NOMO-1 treated with dmso at 0.1 percent for 144 hours (cell line): ENCODE measurements around the gene UMAD1.

Experiments
- DNase-seq: peaks from one replicate; lab custom pipeline; 2025; ENCODE audit not compliant: unreplicated experiment; lab: John Stamatoyannopoulos, UW

The UMAD1 gene

DNA sequence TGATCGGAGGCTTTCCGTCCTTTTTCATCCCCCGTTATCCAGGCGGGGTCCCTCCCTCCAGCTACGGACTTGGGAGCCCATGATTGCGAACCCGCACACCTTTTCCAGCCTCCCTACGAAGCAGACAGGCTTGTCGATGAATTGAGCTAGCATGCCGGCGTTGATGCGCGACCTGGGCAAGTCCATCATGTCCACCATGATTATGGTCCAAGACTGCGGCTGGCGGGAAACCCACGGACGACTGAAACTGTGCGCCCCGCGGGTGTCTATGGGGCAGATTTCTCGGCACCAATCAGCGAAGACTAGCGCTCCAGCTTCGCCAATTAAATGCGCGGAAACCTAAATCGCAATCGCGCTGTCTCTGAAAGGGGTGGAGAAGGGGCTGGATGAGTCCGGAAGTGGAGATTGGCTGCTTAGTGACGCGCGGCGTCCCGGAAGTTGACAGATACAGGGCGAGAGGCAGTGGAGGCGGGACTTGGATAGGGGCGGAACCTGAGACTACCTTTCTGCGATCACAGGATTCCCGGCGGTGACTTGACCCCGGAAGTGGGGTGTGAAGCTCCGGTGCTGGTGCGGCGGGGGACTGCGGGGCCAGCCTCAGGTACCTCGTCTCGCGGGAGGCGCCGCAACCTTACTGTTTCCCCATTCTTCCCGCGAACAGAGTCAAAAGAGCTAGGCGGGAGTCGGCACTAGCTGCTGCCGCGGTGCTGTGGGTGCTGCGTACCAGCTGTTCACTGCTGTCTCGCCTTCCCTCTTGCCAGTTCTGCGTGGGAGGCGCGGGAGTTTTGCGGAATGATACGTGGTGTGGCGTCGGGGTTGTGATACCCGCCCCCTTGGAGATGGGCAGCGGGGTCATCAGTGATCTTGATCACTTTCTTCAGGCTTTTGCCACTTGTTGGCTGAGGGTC lies at the start of gene UMAD1:
Gene UMAD1, plus strand, starts transcription at position 532 of the 908 bp plus-strand sequence. CDS start 32,620 bp downstream, outside the sequence.
- peak; percentile 98 for DNase-seq

DNA sequence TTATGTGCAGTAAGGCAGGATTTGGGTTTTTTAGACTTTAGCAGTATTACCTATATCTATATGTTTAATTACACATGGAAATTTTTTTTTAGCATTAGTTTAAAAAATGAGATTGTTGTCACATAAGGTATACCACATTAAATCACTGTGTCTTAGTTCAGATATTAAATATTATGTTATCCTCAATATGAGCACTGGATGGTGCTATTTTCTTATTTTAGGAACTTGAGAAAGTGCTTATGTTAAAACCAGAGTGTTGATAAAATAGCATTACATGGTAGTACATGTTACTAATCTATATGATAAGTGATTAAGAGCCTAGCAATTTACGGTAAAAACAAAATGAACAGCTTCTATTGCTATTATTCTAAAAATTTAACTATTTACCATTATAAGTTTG lies 45.1 kb upstream of the UMAD1 start:
- DNase-seq = no peak

DNA sequence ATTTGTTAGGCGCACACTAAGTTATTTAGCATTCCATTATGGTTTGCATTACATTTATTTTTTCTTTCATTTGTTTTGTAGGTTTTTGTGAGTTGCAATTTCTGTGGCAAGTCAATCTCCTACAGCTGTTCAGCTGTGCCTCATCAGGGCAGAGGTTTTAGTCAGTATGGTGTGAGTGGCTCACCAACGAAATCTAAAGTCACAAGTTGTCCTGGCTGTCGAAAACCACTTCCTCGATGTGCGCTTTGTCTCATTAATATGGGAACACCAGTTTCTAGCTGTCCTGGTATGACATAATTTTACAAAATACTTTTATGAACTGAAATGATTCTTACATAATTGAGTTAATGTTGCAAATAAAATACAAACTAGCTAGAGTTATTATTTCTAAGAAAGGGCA lies 44.4 kb upstream of the UMAD1 start:
- DNase-seq = no peak

DNA sequence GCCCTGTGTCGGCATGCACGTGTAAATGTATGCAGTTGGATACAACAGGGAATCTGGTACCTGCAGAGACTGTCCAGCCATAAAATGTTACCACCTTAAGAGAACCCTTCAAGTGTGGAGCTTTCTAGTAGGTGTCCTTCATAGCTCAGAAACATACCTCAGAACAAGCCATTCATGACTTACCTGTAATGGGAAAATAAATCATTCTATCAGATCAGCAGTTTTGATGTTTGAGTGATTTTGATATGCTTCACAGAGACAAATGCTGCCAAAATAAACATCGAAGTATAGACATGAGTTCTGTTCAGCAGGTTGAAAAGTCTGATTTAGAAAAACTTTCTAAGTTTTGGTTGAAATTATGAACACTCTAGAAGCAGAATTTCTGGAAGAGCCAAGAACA lies 33.5 kb upstream of the UMAD1 start:
- DNase-seq = no peak

DNA sequence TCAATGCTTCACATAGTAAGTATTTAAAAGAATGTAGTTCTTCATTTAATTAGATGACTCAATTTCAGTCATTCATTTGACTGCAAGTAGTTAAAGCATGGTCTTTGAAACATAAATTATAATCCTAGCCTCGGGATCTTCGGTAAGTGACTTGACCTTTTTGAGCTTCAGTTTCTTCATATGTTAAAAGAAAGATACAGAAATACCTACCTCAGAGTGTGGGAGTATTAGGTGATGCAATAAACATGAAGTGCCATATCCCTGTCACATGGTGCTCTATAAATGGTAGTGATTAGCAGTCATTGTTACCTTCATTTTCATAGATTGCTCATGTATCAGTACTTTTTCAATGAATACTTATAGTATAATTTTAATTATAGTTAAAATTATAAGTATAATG lies 31.2 kb upstream of the UMAD1 start:
- no peak for DNase-seq

DNA sequence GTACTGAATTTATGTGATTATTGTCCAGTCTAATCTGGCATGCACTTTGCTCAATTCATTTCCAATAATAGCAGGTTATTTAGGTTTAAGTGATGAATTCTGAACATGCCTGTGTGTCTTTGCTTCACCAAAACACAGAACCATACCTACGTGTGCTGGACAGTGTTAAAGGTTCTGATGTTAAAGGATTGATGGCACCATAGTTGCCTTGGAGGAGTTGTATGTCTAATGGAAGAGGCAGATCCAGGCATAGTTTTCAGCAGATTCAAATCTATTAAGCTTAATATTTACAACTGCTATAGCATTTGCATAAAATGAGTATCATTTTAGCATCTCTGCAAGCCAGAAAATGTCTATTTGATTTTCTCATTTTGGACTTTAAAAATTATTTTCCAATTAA lies 28.0 kb upstream of the UMAD1 start:
- no peak for DNase-seq

DNA sequence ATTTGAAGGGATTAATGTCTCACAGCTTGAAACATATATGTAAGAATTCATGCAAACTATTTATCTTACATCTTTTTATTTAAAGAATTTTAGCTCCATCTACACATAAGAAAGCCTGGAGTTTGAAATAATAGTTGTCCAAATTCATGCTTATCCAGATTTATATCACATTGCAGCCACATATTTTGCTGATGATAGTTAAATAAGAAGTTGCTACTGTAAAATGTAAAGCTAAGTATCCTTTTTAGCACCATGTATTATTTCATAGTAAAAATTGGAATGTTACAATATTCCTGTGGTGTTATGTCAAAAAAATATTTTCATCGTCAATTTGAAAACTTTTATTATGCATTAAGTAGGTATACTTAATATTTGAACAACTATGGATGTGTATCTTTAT lies 27.3 kb upstream of the UMAD1 start:
- no peak for DNase-seq

DNA sequence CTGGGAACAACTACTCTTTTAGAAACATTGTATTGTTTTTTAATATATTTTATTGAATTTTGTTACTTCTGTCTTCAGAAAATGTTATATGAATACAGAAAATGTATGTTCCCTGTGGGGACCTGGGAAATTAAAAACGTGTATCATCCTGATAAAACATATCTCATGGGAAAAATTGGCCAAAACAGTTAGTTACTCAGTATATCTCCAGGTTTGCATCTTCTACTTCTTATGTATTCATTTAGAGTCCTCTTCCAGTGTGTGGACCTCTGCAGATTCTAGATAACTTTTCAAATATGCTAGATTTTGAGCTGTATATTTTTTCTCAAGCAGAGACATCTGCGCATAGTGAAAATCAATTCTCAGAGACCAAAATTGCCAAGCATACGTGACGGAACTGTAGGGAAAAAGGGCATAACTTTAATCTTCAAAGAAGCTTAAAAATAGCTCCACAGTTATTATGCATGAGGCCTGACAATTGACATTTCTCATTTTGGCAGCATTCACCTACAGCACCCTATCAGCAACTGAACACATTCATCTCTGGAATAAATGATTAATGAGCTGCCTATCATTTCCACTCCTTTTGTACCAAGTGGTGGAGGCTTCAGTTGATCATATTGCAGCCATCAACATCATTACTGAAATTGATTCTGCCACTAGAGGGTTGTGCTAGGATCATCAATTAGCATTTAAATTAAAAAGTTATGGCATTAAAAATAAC lies 26.4 kb upstream of the UMAD1 start:
- no peak for DNase-seq

DNA sequence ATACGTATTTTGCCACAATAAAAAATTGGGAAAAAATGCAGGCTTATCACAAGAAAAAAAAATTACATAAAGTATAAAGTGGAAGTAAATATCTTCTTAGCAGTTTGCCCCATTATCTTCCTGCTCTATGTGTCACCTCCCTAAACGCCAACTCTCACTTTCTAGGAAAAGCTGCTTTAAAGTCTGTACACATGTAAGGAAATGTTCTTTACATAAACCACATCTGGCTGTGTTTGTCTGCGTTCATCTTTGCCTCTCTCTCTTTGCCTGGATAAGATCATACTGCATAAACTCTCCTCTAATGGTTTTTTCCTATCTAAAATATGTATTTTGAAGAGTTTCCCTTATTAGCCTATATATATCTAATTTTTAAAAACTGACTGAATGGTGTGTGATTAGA lies 23.0 kb upstream of the UMAD1 start:
- DNase-seq = no peak

DNA sequence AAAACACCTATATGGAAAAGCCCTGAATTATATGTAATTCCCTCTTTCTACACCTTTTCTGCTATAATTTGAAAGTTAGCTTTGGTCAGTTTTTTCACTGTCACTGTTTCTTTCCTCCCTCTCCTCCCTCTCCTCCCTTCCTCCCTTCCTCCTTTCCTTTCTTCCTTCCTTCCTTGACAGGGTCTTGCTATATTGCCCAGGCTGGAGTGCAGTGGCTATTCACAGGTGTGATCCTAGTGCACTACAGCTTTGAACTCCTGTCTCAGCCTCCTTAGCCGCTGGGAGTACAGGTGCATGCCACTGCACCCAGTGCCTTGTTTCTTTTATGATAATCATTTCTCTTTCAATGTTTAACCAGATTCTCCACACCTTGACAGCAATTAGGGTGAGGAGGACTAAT lies 22.1 kb upstream of the UMAD1 start:
- DNase-seq = no peak

DNA sequence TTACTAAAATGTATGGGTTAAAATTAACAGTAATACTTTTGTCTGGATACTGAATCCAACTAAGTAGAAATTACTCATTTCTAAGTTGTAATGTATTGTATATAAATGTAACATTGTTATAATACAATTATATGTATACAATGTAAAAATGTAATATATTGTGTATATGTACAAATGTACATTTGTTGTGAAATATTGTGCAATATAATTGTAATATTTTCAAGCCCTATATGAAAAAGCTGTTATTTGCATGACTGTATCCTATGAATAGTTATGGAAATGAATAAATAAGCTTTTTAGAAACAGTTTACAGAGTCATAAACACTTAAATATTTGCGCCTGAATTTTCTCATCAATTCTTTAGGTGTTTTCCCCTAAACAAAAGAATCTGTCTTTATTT lies 20.3 kb upstream of the UMAD1 start:
- no peak for DNase-seq

DNA sequence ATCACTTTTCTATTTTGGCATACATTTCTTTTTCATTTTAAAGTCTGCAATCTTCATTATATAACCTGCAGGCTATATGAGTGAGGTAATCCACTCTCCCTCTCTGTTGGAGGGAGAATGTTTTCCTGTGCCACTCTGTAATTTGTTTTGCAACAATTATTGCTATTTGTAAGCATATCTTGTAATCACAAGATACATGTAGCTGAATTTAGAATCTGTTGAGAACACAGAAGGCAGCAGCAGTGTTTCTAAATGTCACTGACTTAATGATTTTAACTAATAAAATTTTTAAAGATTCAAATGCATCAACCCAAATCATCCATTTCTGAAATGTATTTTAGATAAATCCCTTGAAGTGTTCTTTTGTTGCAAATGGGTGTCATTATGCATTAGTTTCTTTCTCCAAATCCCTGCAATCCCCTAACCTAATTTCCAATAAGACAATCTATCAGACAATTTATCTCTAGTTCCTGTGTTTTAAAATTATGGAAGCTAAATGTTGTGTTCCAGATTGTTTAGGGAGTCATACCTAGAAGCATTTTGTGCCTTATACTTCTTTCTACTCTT lies 19.8 kb upstream of the UMAD1 start:
- no peak for DNase-seq

DNA sequence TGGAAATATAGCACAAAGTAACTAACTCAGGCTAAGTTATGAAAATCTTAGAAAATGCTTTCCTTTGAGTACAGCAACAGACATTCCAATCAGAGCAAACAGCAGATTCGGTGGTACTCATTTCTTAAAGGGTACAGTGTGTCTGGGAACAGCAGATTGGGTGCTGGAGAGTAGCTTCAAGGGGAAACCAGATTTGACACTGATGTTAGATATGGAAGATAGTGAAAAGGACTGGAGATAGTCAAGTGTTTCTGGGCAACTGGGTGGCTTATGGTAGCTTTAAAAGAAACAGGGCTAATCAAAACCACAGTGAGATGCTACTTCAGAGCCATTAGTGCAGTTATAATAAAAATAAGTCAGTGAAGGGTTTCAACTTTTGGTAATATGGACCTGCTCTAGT lies 12.1 kb upstream of the UMAD1 start:
- no peak for DNase-seq

DNA sequence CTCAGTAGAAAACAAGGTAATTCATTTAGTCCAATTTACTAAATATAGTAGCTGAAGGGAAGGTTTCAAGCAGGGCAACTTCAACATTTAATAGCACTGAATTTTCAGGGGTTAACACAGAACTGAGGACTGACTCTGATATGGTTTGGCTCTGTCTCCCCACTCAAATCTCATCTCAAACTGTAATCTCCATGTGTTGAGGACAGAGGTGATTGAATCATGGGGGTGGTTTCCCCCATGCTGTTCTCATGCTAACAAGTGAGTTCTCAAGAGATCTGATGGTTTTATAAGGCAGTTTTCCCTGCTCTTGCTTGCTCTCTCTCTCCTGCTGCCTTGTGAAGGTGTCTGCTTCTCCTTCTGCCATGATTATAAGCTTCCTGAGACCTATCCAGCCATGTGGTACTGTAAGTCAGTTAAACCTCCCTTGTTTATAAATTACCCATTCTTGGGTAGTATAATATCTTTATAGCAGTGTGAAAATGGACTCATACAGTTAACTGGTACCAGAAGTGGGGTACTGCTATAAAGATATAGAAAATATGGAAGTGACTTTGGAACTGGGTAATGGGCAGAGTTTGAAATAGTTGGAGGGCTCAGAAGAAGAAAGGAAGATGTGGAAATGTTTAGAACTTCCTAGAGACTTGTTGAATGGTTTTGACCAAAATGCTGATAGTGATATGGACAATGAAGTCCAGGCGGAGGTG lies 9.8 kb upstream of the UMAD1 start:
- DNase-seq = no peak

DNA sequence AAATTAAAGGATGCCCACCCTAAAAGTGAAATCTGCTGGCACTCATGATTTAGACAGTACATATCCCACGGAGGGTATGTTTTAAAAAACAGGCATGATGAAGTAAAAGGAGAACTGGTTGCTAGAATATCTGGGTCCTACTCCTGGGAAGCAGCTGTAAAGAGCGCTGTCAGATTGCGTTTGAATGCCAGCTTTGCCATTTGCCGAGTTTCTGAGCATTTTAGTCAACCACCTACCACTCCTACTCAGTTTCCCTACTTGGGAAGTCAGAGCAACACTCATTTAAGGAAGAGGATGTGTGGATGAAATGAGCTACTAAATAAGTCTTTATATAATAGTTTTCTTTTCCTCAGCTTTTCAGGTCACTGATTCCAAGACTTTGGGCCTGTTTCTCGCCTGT lies 1.1 kb upstream of the UMAD1 start:
- DNase-seq = no peak

DNA sequence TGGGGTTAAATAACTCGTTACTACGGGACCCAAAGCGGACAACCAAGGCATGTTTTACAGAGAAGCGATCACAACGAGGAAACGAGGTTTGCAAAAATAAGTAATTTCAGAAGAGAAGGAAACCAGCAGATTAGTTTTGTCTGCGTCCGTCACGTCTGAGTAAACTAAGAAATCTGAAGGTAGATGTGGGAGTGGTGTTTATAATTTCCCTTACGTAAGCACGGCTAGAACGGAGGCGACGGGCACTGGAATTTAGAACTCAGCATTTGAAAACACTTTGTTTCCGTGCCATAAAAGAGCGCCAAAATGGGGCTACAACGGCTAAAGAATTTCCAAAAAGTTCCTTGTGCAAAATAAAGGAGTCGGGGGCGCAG lies 718 bp upstream of the UMAD1 start:
- DNase-seq = no peak

DNA sequence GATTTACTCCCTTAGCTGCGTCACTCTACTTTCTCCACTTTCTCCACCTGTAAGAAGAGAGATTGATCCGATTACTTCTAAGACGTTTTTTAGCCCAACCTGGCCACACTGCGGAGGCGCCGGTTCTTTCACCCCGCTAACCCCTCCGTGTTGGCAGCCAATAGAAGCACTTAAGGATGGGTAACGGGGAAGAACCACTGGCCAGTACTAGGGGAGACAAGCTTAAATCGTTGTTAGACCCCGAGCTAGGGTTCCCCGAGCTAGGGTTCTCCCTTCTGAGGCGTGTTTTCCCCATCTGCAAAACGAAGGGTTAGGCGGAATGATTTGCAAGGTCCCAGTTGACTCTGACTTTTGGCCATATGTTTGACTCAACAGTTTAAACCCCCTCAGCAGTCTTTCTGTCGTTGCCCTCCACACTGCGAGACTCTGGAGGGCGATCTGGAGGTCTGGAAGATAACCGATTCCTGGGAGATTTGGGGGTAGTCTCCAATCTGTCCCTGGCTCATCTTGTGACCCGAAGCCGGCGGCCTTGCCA lies 644 bp downstream of the UMAD1 start:
- DNase-seq = no peak

DNA sequence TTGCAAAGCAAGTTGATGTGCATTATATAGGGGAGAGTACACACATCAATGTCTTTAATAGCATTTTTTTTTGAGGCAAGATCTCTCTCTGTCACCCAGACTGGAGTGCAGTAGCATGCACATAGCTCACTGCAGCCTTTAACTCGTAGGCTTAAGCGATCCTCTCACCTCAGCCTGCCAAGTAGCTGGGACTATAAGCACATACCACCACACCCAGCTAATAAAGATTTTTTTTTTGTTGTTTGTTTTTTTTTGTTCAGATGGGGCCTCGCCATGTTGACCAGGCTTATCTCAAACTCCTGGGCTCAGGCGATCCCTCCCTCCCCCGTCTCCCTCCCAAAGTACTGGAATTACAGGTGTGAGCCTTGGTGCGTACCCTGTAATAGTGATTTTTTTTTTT lies 1.5 kb downstream of the UMAD1 start:
- no peak for DNase-seq

DNA sequence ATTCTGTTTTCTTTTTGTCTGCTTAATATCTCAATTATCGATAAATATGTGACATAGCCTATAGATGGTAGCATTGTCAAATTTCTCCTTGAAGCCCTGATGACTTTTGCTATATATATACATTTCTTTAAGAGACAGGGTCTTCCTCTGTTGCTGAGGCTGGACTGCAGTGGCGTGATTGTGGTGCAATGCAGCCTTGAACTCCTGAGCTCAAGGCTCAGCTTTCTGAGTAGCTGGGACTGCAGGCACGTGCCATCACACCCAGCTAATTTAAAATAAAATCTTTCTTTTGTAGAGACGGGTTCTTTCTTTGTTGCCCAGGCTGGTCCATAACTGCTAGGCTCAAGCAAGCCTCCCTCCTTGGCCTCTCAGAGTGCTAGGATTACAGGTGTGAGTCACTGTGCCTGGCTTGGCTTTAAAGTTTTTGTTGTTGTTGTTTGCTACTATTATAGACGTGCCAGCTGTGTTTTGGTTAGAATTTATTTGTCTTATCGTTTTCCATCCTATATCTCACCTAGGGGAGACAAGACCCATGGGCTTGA lies 7.0 kb downstream of the UMAD1 start:
- no peak for DNase-seq

DNA sequence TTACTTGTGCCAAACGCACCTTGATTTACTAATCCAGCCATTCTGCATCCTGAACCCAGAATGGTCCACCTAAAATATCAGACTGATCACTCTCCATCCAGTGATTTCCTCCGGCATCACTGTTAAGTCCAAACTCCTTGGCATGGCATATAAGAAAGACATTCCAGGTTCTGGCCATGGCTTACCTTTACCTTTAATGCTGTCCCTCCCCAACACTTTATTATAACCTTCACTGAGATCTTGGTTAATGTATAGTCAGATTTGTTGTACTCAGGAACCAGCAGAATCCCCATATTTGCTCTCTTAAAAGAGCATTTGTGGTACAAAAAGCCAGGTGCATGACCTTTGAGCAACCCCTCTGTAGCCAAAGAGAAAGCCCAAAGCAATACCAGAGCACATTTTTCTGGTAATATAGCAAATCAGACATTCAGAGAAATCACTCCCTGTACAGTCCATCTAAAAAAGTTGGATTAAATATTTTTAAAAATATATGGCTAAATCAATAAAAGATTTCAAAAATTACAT lies 10.2 kb downstream of the UMAD1 start:
- no peak for DNase-seq

DNA sequence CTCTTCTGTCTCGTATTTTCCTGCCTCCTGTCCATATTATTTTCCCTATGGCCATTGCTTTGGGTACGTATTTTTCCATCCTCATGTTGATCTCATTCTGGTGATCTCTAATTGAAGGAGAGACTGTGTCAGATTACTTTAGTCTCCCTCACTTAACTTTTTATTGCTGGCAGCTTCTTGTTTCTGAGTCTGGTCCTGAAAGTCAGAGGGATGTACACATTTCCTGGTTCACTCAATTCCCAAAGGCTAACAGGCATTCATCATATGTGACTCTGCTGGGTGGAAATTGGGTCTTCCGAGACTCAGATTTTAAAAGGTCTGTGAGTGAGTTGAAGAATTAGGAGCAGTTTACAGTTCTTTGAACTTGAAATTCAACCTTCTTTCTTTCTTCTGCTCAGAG lies 10.9 kb downstream of the UMAD1 start:
- no peak for DNase-seq
